ENCODE data around the gene ZNF777. TPM values are rescaled to one million over a fixed set of nuclear protein-coding genes. Genes with fewer than 3 reads are reported as not detected.

ZNF777 gene
- total RNA-seq, 4 donors from 2014 or later = 6.5 to 12.4 (median 9.9) TPM

DNA sequence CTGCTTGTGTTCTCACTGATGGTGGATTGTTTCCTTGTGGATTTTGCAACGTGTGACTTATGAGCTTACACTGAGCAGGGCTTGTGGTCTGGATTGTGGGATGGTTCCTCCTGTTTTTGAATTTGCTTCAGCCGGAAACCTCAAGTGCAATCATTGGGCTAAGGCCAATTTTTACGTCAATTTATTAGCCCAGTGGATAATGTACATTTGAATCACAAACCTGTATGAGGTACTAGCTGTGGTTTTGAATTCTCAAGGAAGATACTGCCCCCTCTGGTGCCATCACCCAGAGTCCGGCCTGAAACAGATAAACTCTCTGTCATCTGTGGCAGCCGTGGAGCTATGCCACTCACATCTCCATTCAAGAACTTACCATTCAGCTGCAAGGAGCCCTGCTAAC, 7.3 kb upstream of the ZNF777 start:
- Histone ChIP-seq H3K9me3 (no peaks in the 10 kb centered on the region), H3K27me3 (no peaks in the 10 kb centered on the region), H3K4me1 (no peaks in the 10 kb centered on the region), H3K27ac (no peak overlapping the region), H3K36me3 (peaks cover 0 to 11% (median 0%) of the 10 kb centered on the region in 3 donors), H3K4me3 (no peak overlapping the region)
- peak in 1 of 6 experiments; percentile 2 for TF ChIP-seq CTCF (IDR thresholded peaks at IDR 0.05)
- no peak for TF ChIP-seq POLR2A (IDR thresholded peaks at IDR 0.05)
- no peak for DNase-seq

DNA sequence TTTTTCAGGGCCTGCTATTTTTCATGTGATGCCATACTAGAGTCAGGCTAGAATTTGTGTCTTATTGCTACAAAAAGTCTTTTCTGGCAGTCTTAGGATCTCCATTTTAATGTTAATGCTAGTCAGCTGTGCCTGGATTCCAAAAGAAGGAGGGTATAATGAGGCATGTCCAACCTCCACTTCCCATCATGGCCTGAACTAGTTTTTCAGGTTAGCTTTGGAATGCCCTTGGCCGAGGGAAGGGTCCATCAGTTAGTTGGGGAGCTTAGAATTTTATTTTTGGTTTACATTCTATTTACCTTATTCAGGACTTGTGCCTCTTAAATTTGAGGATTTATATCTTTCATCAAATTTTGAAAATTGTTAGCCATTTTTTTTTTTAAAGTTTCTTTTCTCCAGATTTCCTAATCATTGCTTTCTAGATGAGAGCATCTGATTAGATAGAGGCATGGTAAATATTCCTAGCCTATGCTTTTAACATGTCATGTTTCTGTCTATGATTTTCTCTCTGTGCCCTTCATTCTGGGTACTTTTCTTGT, 6.5 kb upstream of the ZNF777 start:
- Histone ChIP-seq H3K27ac (no peak overlapping the region), H3K4me1 (no peaks in the 10 kb centered on the region), H3K27me3 (no peaks in the 10 kb centered on the region), H3K9me3 (no peaks in the 10 kb centered on the region), H3K4me3 (no peak overlapping the region), H3K36me3 (peaks cover 0 to 4% (median 0%) of the 10 kb centered on the region in 3 donors)
- TF ChIP-seq CTCF (IDR thresholded peaks at IDR 0.05) = no peak
- TF ChIP-seq POLR2A (IDR thresholded peaks at IDR 0.05) = no peak
- no peak for DNase-seq

- Histone ChIP-seq H3K27me3 (no peaks in the 10 kb centered on the region), H3K36me3 (no peaks in the 10 kb centered on the region), H3K4me1 (peaks cover 0 to under 1% (median 0%) of the 10 kb centered on the region in 4 donors), H3K27ac (no peak overlapping the region), H3K4me3 (no peak overlapping the region), H3K9me3 (no peaks in the 10 kb centered on the region)
- no peak for DNase-seq
- TF ChIP-seq POLR2A (IDR thresholded peaks at IDR 0.05) (no peak), CTCF (IDR thresholded peaks at IDR 0.05) (no peak)
Measured at GRCh38 chr7:149466364-149466763, 5.5 kb upstream of the ZNF777 start.

GRCh38 chr7:149463500-149464161, 2.8 kb upstream of the ZNF777 start:
- Histone ChIP-seq H3K9me3 (no peaks in the 10 kb centered on the region), H3K4me1 (peaks cover 0 to 16% (median 10%) of the 10 kb centered on the region in 4 donors), H3K27me3 (no peaks in the 10 kb centered on the region), H3K4me3 (no peak overlapping the region), H3K27ac (no peak overlapping the region), H3K36me3 (no peaks in the 10 kb centered on the region)
- no peak for TF ChIP-seq POLR2A (IDR thresholded peaks at IDR 0.05)
- no peak for TF ChIP-seq CTCF (IDR thresholded peaks at IDR 0.05)
- DNase-seq = no peak

DNA sequence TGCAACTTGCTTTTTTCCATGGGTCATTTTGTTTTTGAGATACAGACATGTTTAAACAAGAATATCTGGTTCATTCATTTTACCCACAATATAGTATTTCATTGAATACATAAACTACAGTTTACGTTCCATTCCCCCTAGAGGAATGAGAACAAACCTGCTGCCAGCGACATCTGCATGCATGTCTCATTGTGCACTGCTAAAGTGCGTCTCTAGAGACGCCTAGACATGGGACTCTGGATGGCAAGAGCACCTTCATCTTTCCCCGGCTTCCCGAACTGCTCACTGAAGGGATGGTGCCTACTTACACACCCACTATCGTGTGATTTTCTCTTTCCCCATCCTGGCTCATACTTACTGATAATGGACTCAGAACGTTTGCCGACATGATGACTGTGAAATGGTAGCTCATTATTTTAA, 1.2 kb upstream of the ZNF777 start:
- H3K27me3 ChIP-seq = no peaks in the 10 kb centered on the region
- no peak overlapping the region for H3K4me3 ChIP-seq
- H3K4me1 ChIP-seq = peaks cover 0 to 21% (median 10%) of the 10 kb centered on the region in 4 donors
- H3K27ac ChIP-seq = no peak overlapping the region
- DNase-seq = no peak
- TF ChIP-seq CTCF (IDR thresholded peaks at IDR 0.05) (no peak), POLR2A (IDR thresholded peaks at IDR 0.05) (no peak)
- no peaks in the 10 kb centered on the region for H3K9me3 ChIP-seq
- H3K36me3 ChIP-seq = peaks cover 0 to under 1% (median 0%) of the 10 kb centered on the region in 3 donors
